SK-N-SH (cell line): ENCODE results near the gene KCTD4. TPM values are rescaled to one million over a fixed set of nuclear protein-coding genes. Genes with fewer than 3 reads are reported as not detected.

Source experiments
- CTCF ChIA-PET: fragments of 300-600, 350-600 bp; formaldehyde crosslinking; extraction: SDS; loops from one replicate; lab custom pipeline; 2021; lab: Yijun Ruan, JAX
- POLR2A ChIA-PET: fragments of 350-600 bp; sonication (Branson Sonifier 250); formaldehyde crosslinking; extraction: SDS; loops from one replicate; lab custom pipeline; 2020; ENCODE audit warnings: antibody characterized with exemption, inconsistent platforms; lab: Yijun Ruan, JAX
- DNase-seq: peaks from one replicate; pipeline ENCODE4 v3.0.0; 2012
- H2AFZ ChIP-seq: fragments of 200-600 bp; sonication (generic); 2 replicates; pipeline ENCODE4 v1.8.1; 2016; ENCODE audit warnings: antibody characterized with exemption, mild to moderate bottlenecking, low read depth
- H3F3A ChIP-seq: fragments of 200-600 bp; sonication (generic); replicated peaks from 2 replicates; pipeline ENCODE3; 2016; ENCODE audit warnings: antibody characterized with exemption, mild to moderate bottlenecking; ENCODE audit not compliant: insufficient read depth
- H3K27ac ChIP-seq, 2 experiments: fragments of 200-500 bp in 1 of 2; fragments of 200-600 bp in 1 of 2; sonication (Bioruptor generic) in 1 of 2; sonication (generic), shearing (Covaris generic) in 1 of 2; 2 replicates each; pipeline versions ENCODE4 v1.5.1 to v1.6.1; 2014 to 2016; ENCODE audit warnings: low read depth in 2 of 2, inconsistent platforms in 1 of 2, low read length in 1 of 2, mild to moderate bottlenecking in 1 of 2, mixed read lengths in 1 of 2
- H3K27me3 ChIP-seq: fragments of 200-600 bp; sonication (generic), shearing (Covaris generic); 2 replicates; pipeline ENCODE4 v1.6.1; 2016; ENCODE audit warnings: mixed run types; ENCODE audit not compliant: insufficient read depth
- H3K36me3 ChIP-seq, 2 experiments: fragments of 200-500 bp in 1 of 2; fragments of 200-600 bp in 1 of 2; sonication (Bioruptor generic) in 1 of 2; sonication (generic) in 1 of 2; replicated peaks in 1 of 2; 2 replicates each; pipeline versions ENCODE3 to v1.5.1; 2014 to 2016; ENCODE audit warnings: low read length in 1 of 2, mild to moderate bottlenecking in 1 of 2; ENCODE audit not compliant: insufficient read depth in 2 of 2, control insufficient read depth in 1 of 2
- H3K4me1 ChIP-seq, 2 experiments: fragments of 200-500 bp in 1 of 2; fragments of 200-600 bp in 1 of 2; sonication (Bioruptor generic) in 1 of 2; sonication (generic), shearing (Covaris generic) in 1 of 2; 2 replicates each; pipeline versions ENCODE4 v1.5.1 to v1.6.1; 2014 to 2016; ENCODE audit warnings: low read depth in 1 of 2, low read length in 1 of 2, mixed run types in 1 of 2; ENCODE audit not compliant: insufficient read depth in 2 of 2, control insufficient read depth in 1 of 2
- H3K4me2 ChIP-seq: fragments of 200-600 bp; sonication (generic), shearing (Covaris generic); 2 replicates; pipeline ENCODE4 v1.6.1; 2017; ENCODE audit warnings: mixed run types
- H3K4me3 ChIP-seq, 2 experiments: fragments of 200-500 bp in 1 of 2; fragments of 200-600 bp in 1 of 2; sonication (Bioruptor generic) in 1 of 2; sonication (generic), shearing (Covaris generic) in 1 of 2; 2 replicates each; pipeline versions ENCODE4 v1.5.1 to v1.8.1; 2014 to 2016; ENCODE audit warnings: low read depth in 2 of 2, inconsistent platforms in 1 of 2, low read length in 1 of 2, mild to moderate bottlenecking in 1 of 2, mixed read lengths in 1 of 2, moderate library complexity in 1 of 2
- H3K79me2 ChIP-seq: fragments of 200-600 bp; sonication (generic); 2 replicates; pipeline ENCODE4 v1.8.1; 2017; ENCODE audit warnings: mild to moderate bottlenecking; ENCODE audit not compliant: insufficient read depth
- H3K9ac ChIP-seq: fragments of 200-600 bp; sonication (generic); 2 replicates; pipeline ENCODE4 v1.6.1; 2017; ENCODE audit warnings: mixed run types
- H3K9me2 ChIP-seq: fragments of 200-600 bp; sonication (generic); 2 replicates; pipeline ENCODE4 v1.6.1; 2017; ENCODE audit warnings: mixed run types
- H3K9me3 ChIP-seq: fragments of 200-600 bp; sonication (generic); 2 replicates; pipeline ENCODE4 v1.6.1; 2017; ENCODE audit warnings: mixed run types, mild to moderate bottlenecking, moderate library complexity
- H4K20me1 ChIP-seq: fragments of 200-600 bp; sonication (generic); 2 replicates; pipeline ENCODE4 v1.6.1; 2017; ENCODE audit warnings: mild to moderate bottlenecking, mixed run types; ENCODE audit not compliant: insufficient read depth
- ELF1 ChIP-seq: IDR thresholded peaks from 2 replicates; pipeline ENCODE4 v1.4.0; 2012
- EP300 ChIP-seq, 2 experiments: IDR thresholded peaks; 2 replicates each; pipeline versions ENCODE4 v1.4.0 to v1.6.1; 2012; ENCODE audit warnings: borderline replicate concordance in 1 of 2, low read depth in 1 of 2, low read length in 1 of 2
- GATA2 ChIP-seq: sonication (generic); formaldehyde crosslinking; IDR thresholded peaks from 2 replicates; pipeline ENCODE4 v1.5.0; 2020; ENCODE audit warnings: mild to moderate bottlenecking, missing genetic modification reagents
- JUND ChIP-seq: IDR thresholded peaks from 2 replicates; pipeline ENCODE4 v1.4.0; 2012
- MEF2A ChIP-seq: IDR thresholded peaks from 2 replicates; pipeline ENCODE4 v1.4.0; 2012; ENCODE audit warnings: low read depth, borderline replicate concordance
- RXRA ChIP-seq: IDR thresholded peaks from 2 replicates; pipeline ENCODE4 v1.4.0; 2012; ENCODE audit warnings: low read depth, mild to moderate bottlenecking, borderline replicate concordance
- TAF1 ChIP-seq: IDR thresholded peaks from 2 replicates; pipeline ENCODE4 v1.6.1; 2012; ENCODE audit warnings: low read depth, mild to moderate bottlenecking, low read length, moderate library complexity, borderline replicate concordance
- TEAD4 ChIP-seq: IDR thresholded peaks from 2 replicates; pipeline ENCODE4 v1.4.0; 2012; ENCODE audit warnings: mild to moderate bottlenecking, borderline replicate concordance; ENCODE audit not compliant: insufficient read depth
- YY1 ChIP-seq: IDR thresholded peaks from 2 replicates; pipeline ENCODE4 v1.4.0; 2012; ENCODE audit warnings: low read depth, mild to moderate bottlenecking
- WGBS: methylation state at CpG from one replicate; pipeline ENCODE4 v1.1.6; 2017; ENCODE audit warnings: low lambda C conversion rate; 5-methylcytosine and 5-hydroxymethylcytosine counted together
- polyA plus RNA-seq, 3 experiments: library from polyadenylated mRNA; depleted of rRNA; stranded (reverse); fragments of >200 nt; gene quantifications; 2 replicates each; pipeline ENCODE4 v1.2.3, GENCODE V29; 2012
- TF ChIP-seq, protein P1 (sequence below): IDR thresholded peaks from 2 replicates; pipeline ENCODE4 v1.6.1; 2012; ENCODE audit warnings: mild to moderate bottlenecking, low read depth, low read length, moderate library complexity
- TF ChIP-seq, protein P2 (sequence below): IDR thresholded peaks from 2 replicates; pipeline ENCODE4 v1.4.0; 2012; ENCODE audit warnings: low read depth, borderline replicate concordance
- TF ChIP-seq, protein P3 (sequence below): IDR thresholded peaks from 2 replicates; pipeline ENCODE4 v1.4.0; 2012; ENCODE audit warnings: low read depth, borderline replicate concordance

KCTD4 gene
- polyA plus RNA-seq, 1 of the 3 experiments (the other 2 are of a cell fraction) = 0.56 TPM

DNA sequence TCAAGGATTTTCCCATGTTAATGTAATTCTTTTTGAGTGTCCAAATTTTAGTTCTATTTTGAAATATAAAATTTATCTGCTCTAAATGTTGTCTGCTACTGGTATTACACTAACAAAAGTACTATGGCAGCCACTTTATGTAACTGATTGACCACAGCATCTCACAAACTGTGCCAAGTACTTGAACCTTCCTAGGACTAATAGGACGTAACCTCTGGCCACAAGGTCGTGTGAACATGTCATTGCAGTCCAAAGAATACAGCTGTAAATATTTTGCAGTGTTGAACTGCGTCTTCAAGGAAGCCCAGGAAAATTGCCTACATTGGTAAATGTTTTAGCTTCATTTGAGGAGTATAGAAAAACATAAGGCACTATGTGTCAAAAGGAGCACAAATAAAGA lies 1.9 kb downstream of the KCTD4 start:
- Histone ChIP-seq H2AFZ (no peak overlapping the region), H3K36me3 (peaks cover 0 to 2% of the 10 kb centered on the region in 2 experiments), H3K4me1 (peaks cover 0 to 23% of the 10 kb centered on the region in 2 experiments; a peak in 3 of 4 replicates), H3K4me3 (no peak overlapping the region; a peak in 1 of 4 replicates), H3K79me2 (peaks cover 32% of the 10 kb centered on the region)
- POLR2A ChIA-PET = no interaction called here
- WGBS = 93% methylated on average over 3 of the region's 3 CpGs
- no peak for DNase-seq
- TF ChIP-seq, protein P1, sequence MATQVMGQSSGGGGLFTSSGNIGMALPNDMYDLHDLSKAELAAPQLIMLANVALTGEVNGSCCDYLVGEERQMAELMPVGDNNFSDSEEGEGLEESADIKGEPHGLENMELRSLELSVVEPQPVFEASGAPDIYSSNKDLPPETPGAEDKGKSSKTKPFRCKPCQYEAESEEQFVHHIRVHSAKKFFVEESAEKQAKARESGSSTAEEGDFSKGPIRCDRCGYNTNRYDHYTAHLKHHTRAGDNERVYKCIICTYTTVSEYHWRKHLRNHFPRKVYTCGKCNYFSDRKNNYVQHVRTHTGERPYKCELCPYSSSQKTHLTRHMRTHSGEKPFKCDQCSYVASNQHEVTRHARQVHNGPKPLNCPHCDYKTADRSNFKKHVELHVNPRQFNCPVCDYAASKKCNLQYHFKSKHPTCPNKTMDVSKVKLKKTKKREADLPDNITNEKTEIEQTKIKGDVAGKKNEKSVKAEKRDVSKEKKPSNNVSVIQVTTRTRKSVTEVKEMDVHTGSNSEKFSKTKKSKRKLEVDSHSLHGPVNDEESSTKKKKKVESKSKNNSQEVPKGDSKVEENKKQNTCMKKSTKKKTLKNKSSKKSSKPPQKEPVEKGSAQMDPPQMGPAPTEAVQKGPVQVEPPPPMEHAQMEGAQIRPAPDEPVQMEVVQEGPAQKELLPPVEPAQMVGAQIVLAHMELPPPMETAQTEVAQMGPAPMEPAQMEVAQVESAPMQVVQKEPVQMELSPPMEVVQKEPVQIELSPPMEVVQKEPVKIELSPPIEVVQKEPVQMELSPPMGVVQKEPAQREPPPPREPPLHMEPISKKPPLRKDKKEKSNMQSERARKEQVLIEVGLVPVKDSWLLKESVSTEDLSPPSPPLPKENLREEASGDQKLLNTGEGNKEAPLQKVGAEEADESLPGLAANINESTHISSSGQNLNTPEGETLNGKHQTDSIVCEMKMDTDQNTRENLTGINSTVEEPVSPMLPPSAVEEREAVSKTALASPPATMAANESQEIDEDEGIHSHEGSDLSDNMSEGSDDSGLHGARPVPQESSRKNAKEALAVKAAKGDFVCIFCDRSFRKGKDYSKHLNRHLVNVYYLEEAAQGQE = no peak
- no peak for TF ChIP-seq JUND
- no peak for TF ChIP-seq TEAD4
- TF ChIP-seq, protein P2, sequence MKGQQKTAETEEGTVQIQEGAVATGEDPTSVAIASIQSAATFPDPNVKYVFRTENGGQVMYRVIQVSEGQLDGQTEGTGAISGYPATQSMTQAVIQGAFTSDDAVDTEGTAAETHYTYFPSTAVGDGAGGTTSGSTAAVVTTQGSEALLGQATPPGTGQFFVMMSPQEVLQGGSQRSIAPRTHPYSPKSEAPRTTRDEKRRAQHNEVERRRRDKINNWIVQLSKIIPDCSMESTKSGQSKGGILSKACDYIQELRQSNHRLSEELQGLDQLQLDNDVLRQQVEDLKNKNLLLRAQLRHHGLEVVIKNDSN = no peak
- TF ChIP-seq, protein P3, sequence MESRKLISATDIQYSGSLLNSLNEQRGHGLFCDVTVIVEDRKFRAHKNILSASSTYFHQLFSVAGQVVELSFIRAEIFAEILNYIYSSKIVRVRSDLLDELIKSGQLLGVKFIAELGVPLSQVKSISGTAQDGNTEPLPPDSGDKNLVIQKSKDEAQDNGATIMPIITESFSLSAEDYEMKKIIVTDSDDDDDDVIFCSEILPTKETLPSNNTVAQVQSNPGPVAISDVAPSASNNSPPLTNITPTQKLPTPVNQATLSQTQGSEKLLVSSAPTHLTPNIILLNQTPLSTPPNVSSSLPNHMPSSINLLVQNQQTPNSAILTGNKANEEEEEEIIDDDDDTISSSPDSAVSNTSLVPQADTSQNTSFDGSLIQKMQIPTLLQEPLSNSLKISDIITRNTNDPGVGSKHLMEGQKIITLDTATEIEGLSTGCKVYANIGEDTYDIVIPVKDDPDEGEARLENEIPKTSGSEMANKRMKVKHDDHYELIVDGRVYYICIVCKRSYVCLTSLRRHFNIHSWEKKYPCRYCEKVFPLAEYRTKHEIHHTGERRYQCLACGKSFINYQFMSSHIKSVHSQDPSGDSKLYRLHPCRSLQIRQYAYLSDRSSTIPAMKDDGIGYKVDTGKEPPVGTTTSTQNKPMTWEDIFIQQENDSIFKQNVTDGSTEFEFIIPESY = no peak
- TF ChIP-seq MEF2A = no peak
- TF ChIP-seq GATA2 = no peak
- no peak for TF ChIP-seq EP300 (IDR thresholded peaks at IDR 0.05; ENCODE audit: borderline replicate concordance in 1 of 2, low read depth in 1 of 2, low read length in 1 of 2)
- TF ChIP-seq TAF1 = no peak
- no peak for TF ChIP-seq ELF1
- TF ChIP-seq YY1 = no peak
- TF ChIP-seq RXRA = no peak
- TF ChIP-seq, all 33 proteins: peak for 0
- Histone ChIP-seq H3K9ac (no peak overlapping the region), H3K9me2 (no peaks in the 10 kb centered on the region), H3K4me2 (peak overlapping the region; percentile 22; the same call in 1 of the 2 replicates), H3K27ac (no peak overlapping the region), H3K9me3 (no peaks in the 10 kb centered on the region), H3F3A (peaks cover 11% of the 10 kb centered on the region), H4K20me1 (no peaks in the 10 kb centered on the region), H3K27me3 (no peaks in the 10 kb centered on the region)
- CTCF ChIA-PET = interaction anchor here (1.6 kb wide), 1 partner anchor 8 kb away, joined by 4 read pairs; no protein-coding TSS in a partner anchor
